GM13976 (cell line): Measurements from ENCODE around the gene TCP11.

ENCODE experiments used
- DNase-seq: peaks from one replicate; pipeline ENCODE4 v3.0.0; 2012; ENCODE audit warnings: low spot score
- CTCF ChIP-seq: IDR thresholded peaks from 2 replicates; pipeline ENCODE4 v1.5.1; 2012; ENCODE audit warnings: borderline replicate concordance, mild to moderate bottlenecking; ENCODE audit not compliant: insufficient read depth; ENCODE audit errors: extremely low read depth, missing control alignments, control extremely low read depth
- in situ Hi-C: fragments of 300-500 bp; cut with MboI; formaldehyde crosslinking; loops from one replicate; pipeline ENCODE4 v1.12.0; 2022; ENCODE audit warnings: low sequenced_read_pairs, mixed read lengths, inconsistent platforms; ENCODE audit not compliant: unreplicated experiment

Gene TCP11

GRCh38 chr6:35068206-35068605 lies 72.9 kb downstream of the TCP11 start:
- DNase-seq, result no peak
- no peak for TF ChIP-seq CTCF
- in situ Hi-C loops, result no loop called here
